ENCODE measurements around the gene FMNL3.

GRCh38 chr12:49703647-49704137 lies 3.5 kb downstream of the FMNL3 start:
- TF ChIP-seq POLR2AphosphoS5 (IDR thresholded peaks at IDR 0.05; ENCODE audit: low read depth, low read length) (no peak), CHD2 (IDR thresholded peaks at IDR 0.05; ENCODE audit: low read length, partially characterized antibody) (no peak), TAF1 (IDR thresholded peaks at IDR 0.05; ENCODE audit: borderline replicate concordance, low read depth, low read length) (no peak), CTCF (IDR thresholded peaks at IDR 0.05) (no peak), SIN3A (IDR thresholded peaks at IDR 0.05; ENCODE audit: borderline replicate concordance, low read depth, low read length) (no peak), USF2 (IDR thresholded peaks at IDR 0.05; ENCODE audit: borderline replicate concordance, low read depth, low read length) (no peak), FOXM1 (IDR thresholded peaks at IDR 0.05; ENCODE audit: low read depth) (no peak)
